HG03139 (cell line): ENCODE measurements around the gene ZFYVE9.
A peak's percentile ranks its signal among the peaks of the same experiment; 100 is the strongest.
"Not testable (repeated sequence)": the region's sequence is repeated elsewhere in the genome, so short reads cannot be mapped to it uniquely, and the experiment has no call there.

Experiments
- ATAC-seq: cut with Tn5 transposase; IDR thresholded peaks from one replicate; pipeline ENCODE4 v1.9.1; 2021; ENCODE audit not compliant: unreplicated experiment

ZFYVE9 gene, protein sequence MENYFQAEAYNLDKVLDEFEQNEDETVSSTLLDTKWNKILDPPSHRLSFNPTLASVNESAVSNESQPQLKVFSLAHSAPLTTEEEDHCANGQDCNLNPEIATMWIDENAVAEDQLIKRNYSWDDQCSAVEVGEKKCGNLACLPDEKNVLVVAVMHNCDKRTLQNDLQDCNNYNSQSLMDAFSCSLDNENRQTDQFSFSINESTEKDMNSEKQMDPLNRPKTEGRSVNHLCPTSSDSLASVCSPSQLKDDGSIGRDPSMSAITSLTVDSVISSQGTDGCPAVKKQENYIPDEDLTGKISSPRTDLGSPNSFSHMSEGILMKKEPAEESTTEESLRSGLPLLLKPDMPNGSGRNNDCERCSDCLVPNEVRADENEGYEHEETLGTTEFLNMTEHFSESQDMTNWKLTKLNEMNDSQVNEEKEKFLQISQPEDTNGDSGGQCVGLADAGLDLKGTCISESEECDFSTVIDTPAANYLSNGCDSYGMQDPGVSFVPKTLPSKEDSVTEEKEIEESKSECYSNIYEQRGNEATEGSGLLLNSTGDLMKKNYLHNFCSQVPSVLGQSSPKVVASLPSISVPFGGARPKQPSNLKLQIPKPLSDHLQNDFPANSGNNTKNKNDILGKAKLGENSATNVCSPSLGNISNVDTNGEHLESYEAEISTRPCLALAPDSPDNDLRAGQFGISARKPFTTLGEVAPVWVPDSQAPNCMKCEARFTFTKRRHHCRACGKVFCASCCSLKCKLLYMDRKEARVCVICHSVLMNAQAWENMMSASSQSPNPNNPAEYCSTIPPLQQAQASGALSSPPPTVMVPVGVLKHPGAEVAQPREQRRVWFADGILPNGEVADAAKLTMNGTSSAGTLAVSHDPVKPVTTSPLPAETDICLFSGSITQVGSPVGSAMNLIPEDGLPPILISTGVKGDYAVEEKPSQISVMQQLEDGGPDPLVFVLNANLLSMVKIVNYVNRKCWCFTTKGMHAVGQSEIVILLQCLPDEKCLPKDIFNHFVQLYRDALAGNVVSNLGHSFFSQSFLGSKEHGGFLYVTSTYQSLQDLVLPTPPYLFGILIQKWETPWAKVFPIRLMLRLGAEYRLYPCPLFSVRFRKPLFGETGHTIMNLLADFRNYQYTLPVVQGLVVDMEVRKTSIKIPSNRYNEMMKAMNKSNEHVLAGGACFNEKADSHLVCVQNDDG (N-terminal part only)

DNA sequence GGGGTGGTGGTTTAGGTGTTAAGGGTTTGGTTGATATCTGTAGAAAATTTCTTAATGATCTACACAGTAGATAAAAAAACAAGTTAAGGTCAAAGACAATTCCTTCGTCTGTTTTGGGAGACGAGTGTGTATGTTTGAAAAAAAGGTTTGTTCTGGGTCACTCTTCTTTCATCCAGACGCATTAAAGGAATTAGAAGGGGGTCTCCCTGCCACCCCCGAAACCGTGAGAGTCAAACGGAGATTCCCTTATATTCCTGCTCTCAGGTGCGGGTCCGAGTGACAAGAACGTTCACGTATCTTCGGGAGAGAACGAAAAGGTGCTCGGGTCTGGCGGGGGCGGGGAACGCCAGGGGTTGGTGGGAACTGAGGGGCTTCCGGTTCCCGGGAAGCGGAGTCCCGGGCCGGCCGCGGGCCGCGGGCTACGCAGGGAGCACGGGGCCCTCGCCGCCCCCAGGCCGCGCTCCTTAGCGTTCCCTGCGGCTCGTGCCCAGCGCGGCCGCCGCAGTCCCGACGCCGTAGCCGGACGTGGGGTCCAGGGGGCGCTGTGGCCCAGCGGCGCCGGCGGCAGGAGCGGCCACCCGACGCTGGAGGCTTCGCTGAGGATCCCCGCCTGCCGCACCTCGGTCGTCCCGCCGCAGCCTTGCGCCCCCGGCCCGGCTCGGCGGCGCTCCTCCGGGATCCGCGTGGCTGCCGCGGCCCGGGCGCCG, at the start of gene ZFYVE9:
Gene ZFYVE9 (plus strand): TSS at position 577 of the 707 bp plus-strand sequence. CDS start 91,118 bp downstream, outside the sequence.
- ATAC-seq: peak; percentile 66

DNA sequence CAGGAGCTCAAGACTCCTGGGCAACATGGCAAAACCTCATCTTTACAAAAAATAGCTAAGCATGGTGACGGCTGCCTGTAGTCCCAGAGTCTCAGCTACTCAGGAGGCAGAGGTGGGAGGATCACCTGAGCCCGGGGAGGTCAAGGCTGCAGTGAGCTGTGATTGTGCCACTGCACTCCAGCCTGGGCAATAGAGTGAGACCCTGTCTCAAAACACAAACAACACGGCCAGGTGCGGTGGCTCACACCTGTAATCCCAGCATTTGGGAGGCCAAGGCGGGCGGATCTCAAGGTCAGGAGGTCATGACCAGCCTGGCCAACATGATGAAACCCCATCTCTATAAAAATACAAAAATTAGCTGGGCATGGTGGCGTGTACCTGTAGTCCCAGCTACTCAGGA, 47.6 kb upstream of the ZFYVE9 start:
- ATAC-seq: not testable (repeated sequence)

DNA sequence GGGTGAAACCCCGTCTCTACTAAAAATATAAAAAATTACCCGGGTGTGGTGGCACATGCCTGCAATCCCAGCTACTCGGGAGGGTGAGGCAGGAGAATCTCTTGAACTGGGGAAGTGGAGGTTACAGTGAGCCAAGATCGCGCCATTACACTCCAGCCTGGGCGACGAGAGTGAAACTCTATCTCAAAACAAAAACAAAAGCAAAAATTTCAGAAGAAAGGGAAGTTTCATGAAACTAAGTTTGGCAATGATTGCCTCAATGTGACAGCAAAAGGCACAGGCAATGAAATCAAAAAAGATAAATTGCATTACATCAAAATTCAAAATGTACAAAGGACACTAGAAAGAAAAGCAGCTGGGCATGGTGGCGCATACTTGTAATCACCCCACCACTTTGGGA, 45.7 kb upstream of the ZFYVE9 start:
- no peak for ATAC-seq

DNA sequence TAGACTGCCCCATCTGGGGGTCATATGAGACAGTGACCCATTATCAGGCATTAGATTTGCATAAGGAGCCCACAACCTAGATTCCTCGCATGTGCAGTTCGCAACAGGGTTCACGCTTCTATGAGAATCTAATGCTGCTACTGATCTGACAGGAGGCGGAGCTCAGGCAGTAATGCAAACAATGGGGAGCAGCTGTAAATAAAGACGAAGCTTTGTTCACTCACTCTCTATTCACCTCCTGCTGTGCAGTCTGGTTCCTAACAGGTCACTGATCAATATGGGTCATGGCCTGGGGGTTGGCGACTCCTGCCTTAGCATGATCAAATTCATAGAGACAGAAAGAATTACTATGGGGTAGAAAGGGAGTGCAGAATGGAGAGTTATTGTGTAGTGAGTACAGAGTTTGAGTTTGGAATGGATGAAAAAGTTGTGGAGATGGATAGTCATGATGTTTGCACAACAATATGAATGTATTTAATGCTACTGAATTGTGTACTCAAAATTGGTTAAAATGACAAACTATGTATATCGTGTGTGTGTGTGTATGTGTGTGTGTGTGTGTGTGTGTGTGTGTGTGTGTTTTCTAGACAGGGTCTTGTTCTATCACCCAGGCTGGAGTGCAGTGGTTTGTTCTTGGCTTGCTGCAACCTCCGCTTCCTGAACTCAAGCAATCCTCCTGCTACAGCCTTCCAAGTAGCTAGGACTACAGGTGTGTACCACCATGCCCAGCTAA, 43.6 kb upstream of the ZFYVE9 start:
- ATAC-seq: no peak

DNA sequence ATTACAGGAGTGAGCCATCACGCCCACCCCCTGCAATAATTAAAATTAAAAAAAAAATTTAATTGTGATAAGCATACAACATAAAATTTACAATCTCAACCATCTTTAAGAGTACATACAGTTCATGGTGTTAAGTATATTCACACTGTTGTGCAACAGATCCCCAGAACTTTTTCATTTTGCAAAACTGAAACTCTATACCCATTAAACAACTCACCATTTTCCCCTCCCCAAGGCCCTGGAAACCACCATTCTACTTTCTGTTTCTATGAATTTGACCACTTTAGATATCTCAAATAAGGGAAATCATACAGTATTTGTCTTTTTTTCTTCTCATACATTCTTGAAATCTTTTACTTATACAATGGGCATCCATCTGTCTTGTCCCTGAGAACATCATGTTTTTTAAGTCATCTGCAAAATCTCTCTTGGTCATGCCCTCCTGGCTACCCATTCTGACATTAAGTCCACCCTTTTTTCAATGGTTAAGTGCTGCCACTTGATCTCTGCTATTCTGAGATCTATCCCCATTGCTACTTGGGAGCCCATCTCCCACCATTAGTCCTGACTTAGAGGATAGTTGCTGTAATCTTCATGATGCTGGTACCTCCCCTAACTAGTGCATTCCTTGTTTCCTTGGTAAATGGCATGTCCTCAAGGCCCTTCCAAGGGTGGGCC, 39.4 kb upstream of the ZFYVE9 start:
- ATAC-seq: no peak

DNA sequence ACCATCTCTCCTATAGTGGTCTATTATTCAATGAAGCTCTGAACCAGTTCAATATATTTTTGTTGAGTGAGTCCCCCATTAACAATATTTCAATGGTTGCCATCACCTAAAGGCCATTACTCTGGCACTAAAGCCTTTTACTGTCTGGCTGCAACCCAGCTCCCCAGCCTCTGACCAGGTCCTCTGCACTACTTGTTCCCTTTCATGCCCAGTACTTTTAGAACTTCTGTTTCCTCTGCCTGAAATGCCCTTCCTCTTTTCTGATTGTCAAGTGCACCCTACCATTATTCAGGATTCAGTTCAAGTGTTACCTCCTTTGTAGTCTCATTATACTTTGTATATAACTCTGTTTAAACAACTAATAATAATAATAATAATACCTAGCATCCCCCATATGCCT, 30.4 kb upstream of the ZFYVE9 start:
- no peak for ATAC-seq

DNA sequence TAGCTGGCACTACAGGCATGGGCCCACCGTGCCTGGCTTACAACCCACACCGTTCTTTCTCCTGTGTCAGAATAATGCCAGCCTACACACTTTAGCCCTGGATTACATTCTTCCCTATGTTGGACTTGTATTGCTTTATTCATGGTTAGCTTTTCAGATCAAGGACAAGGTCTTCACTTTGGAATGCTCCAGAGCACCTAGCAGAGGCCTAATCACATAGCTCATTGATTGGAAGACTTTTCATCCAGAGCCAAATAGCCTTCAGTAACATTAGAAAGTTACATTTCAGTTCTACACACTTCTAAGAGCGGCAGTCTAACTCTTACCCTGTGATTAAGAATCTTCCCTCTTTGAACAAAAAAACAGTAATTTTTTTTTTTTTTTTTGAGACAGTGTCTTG, 29.4 kb upstream of the ZFYVE9 start:
- ATAC-seq: no peak

DNA sequence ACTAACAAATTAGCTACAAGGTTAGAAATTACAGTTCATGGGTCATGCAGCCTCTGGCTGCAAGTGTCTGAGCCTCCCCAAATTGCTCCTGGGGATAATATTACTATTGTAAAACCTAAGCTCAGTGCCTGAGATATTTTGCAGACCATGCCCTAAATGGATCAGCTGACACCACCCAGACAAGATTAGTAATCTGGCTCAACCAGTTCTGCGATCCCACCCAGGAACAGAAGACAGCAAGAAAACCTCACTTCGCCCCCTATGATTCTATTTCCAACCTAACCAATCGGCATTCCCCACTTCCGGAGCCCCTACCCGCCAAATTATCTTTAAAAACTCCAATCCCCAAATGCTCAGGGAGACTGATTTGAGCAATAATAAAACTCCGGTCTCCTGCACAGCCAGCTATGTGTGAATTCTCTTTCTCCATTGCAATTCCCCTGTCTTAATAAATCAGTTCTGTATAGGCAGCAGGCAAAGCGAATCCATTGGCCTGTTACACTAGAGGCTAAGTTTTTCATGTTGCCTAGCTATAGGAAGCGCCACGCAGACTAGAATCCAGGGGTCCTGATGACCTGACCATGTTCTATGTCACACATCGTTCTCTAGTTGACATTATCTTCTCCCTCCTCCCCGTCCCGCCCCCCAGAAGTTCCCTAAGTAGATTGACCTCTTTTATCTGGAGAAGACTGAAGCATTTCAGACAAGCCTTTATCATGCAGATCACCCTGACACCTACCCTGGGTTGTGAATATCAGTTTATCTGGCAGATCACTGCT, 22.4 kb upstream of the ZFYVE9 start:
- ATAC-seq: no peak

DNA sequence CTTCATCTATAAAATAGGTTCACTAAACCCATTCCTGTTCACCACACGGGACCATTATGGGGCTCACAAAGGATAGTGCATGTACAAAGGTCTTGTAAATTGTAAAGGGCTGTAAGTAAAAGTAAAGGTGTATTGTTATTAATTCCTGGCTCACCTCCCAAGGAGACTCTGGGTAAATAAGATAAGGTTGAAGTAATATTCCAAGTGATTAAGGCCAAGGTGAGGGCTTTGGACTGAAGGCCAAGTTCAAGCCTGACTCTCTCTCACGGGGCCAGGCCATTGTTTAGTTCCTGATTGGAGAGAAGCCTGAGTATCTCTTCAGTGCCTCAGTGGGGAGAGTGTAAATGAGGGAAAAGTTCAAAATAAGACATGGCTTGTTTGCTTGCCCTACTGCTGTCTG, 19.5 kb upstream of the ZFYVE9 start:
- ATAC-seq: no peak

DNA sequence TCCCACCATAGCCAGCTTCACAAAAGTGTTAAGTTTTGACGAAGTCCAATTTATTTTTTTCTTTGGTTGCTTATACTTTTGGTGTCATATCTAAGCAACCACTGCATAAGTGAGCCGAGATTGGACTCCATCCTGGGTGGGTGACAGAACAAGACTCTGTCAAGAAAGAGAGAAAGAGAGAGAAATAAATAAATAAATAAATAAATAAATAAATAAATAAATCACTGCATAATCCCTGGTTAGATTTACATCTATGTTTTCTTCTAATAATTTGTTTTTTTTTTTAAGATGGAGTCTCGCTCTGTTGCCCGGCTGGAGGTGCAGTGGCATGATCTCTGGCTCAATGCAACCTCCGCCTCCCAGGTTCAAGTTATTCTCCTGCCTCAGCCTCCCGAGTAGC, 18.3 kb upstream of the ZFYVE9 start:
- ATAC-seq: no peak

DNA sequence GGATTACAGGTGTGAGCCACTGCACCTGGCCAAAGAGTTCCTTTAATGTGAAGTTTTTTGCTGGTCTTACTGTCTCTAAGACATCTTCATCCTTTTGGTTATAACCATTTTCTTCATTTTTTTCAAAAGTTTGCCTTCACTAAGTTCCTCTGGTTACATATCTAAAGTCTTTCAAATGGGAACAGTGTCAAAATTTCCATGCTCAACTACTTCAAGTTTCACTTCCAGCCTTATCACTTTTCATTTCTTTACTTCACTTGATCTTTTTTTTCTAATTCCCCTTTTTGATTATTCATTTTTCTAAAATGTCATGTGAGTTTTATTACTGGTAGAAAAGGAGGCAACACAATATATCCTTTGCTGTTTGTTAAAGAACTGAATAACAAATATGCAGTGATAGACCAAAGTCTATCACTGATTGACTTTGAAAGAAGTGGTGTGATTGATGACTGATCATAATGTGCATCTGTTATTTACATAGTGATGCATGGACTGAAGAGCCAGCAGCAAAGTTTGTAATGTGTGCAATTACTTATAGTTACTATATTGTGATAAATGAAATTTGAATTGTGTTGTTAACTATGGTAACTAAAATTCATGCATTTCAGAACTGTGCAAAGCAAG, 16.0 kb upstream of the ZFYVE9 start:
- no peak for ATAC-seq

DNA sequence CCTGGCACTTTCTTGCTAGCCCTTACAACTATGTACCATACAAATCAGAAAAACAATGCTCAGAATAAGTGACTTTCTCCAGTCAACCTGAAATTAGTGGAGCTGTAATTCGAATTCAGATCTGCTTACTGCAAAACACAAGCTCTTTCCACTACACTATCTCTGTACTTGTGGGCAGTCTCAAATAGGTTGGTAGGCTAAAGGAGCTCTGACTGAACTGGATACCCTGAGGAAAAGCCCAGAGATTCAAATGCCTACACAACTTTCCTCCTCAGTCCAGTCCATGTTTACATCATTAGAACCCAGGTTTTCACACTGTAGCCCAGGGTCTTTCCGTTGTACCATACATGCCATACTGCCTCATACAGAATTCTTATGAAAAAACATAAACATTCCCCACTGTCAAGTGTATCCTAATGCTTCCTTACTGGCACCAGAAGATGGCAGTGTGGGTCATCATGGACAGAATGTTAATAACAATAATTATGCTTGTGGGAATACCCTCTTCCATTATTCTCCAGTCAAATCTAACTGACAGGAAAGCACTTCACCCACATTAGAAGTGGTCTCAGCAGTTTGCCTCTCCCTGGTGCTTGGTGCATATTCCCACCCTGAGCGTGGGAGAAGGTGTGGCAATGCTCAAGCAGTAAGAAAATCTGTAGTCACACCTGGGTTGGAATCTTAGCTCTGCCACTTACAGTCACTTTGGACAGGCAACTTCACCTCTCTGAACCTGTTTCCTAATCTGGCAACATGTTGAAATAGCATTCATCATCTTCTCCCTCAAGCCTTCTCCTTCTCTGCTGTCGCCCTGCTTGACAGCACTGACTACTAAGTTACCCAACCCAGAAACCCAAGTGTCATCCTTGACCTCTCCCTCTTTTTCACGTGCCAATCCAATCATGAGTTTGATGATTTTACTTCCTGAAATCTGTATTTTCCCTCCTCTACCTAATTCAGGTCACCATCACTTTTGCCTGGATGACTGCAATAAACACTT, 14.4 kb upstream of the ZFYVE9 start:
- ATAC-seq: no peak

DNA sequence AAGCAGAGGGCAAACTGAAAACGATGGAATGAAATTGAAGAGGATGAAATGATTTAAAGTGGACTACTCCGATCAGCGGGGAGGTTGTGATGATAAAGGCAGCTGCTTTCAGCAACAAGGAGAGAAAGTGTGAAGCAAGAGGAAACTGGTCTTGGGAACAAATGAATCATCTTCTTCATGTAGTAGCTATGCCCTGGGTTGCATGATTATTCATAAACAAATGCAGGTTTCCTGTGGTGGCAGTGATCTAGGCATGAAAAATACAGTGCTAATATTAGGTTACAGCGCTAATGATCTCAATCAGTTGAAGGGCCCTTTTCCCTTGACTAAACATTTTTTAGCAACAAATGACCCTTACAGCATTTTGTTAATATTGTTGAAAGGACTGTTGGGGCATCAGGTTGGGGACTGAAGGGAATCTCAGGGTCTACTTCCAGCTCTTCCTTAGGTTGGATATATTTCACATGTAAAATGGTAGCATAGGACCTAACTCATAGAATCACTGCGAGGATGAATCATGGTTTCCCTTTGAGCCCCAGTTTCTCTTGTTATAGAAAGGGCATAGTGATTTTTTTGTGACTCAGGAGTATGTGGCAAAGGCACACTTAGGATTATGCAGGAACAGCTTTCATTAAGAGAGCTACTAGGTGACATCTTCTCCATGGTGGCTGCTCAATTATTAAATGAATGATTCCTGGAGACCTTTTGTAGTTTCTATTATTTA, 1.9 kb upstream of the ZFYVE9 start:
- peak; percentile 46 for ATAC-seq

DNA sequence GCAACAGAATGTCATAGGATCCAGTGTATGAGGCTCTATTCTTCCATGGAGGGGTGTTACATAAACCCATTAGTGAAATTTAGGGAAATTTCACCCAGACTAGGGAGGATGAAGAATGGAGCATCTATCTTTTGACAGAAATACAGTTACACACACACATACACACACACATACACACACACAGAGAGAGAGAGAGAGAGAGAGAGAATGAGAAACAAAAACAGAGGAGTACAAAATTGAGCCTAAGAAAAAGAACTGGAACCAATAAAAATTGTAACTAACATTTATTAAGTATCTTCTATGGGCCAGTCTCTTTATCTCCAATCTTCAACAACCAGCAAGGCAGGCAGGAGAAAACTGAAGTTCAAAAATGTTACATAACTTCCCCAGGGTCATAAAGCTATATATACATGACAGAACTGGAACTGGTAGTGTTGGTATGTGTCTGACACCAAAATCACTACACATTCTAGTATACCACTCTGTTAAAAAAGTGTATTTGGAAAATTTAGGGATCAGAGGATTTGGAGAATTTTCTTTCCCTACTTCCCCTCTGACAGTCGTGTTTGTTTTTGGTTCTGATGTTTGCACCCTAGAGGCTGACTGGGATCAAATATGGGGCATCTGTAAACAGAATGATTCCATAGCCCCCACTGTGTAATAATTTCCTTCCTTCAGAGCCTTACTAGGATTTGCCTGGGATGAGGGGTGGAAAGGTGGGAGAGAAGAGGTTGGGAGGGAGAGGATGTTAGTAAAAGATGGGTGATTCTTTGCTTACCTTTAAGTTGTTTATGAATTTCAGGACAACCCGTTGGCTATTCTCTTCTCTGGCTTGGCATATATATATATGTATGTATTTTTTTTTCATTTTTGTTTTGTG, 1.0 kb upstream of the ZFYVE9 start:
- ATAC-seq: no peak
